GM23338 (cell line): Measurements from ENCODE around the gene GALM. TPM values are rescaled to one million over a fixed set of nuclear protein-coding genes. Genes with fewer than 3 reads are reported as not detected.

Experiments
- ATAC-seq: fragments of 200-7000 bp; cut with Tn5 transposase; 3 replicates; pipeline ENCODE4 v1.9.1; 2020
- DNase-seq: peaks from one replicate; pipeline ENCODE4 v3.0.0-alpha.2; 2015; ENCODE audit warnings: low spot score
- H2AFZ ChIP-seq: fragments of 200-600 bp; sonication (generic); 2 replicates; pipeline ENCODE4 v1.8.0; 2016; ENCODE audit warnings: antibody characterized with exemption, mild to moderate bottlenecking, moderate library complexity
- H3F3A ChIP-seq: fragments of 200-600 bp; sonication (generic); replicated peaks from 2 replicates; pipeline ENCODE4 v1.8.0; 2017; ENCODE audit warnings: antibody characterized with exemption, mixed run types, low read depth
- H3K27ac ChIP-seq: fragments of 200-600 bp; sonication (generic); 2 replicates; pipeline ENCODE4 v1.6.1; 2016; ENCODE audit warnings: low read depth
- H3K27me3 ChIP-seq: fragments of 200-600 bp; sonication (generic); 2 replicates; pipeline ENCODE4 v1.8.0; 2016; ENCODE audit warnings: mild to moderate bottlenecking, mixed run types, moderate library complexity; ENCODE audit not compliant: insufficient read depth
- H3K36me3 ChIP-seq: fragments of 200-600 bp; sonication (generic); 2 replicates; pipeline ENCODE4 v1.8.0; 2016; ENCODE audit warnings: mild to moderate bottlenecking; ENCODE audit not compliant: insufficient read depth
- H3K4me1 ChIP-seq: fragments of 200-600 bp; sonication (generic); 2 replicates; pipeline ENCODE4 v1.8.0; 2016; ENCODE audit warnings: mild to moderate bottlenecking, moderate library complexity; ENCODE audit not compliant: insufficient read depth
- H3K4me2 ChIP-seq: fragments of 200-600 bp; sonication (generic); 2 replicates; pipeline ENCODE4 v1.7.1; 2017; ENCODE audit warnings: mixed run types
- H3K4me3 ChIP-seq: fragments of 200-600 bp; sonication (generic); 2 replicates; pipeline ENCODE4 v1.6.1; 2016; ENCODE audit warnings: mixed run types
- H3K79me2 ChIP-seq: fragments of 200-600 bp; sonication (generic); replicated peaks from 2 replicates; pipeline ENCODE4 v1.8.0; 2017; ENCODE audit warnings: mild to moderate bottlenecking; ENCODE audit not compliant: insufficient read depth
- H3K9me2 ChIP-seq: fragments of 200-600 bp; sonication (generic); 2 replicates; pipeline ENCODE4 v1.8.0; 2017; ENCODE audit not compliant: insufficient read depth
- H4K20me1 ChIP-seq: fragments of 200-600 bp; sonication (generic); replicated peaks from 2 replicates; pipeline ENCODE4 v1.8.0; 2017; ENCODE audit warnings: mild to moderate bottlenecking; ENCODE audit not compliant: insufficient read depth
- H3K27ac Mint-ChIP-seq: 2 replicates; pipeline ENCODE4 v1.8.0; 2020; ENCODE audit warnings: inconsistent platforms, mild to moderate bottlenecking, moderate library complexity, mixed read lengths
- H3K27me3 Mint-ChIP-seq: 3 replicates; pipeline ENCODE4 v1.8.0; 2022; ENCODE audit warnings: low read depth, mild to moderate bottlenecking, moderate library complexity, mixed read lengths, inconsistent platforms; ENCODE audit not compliant: insufficient read depth, poor library complexity
- H3K36me3 Mint-ChIP-seq: 3 replicates; pipeline ENCODE4 v1.8.0; 2021; ENCODE audit warnings: low read depth, mild to moderate bottlenecking, inconsistent platforms, moderate library complexity, mixed read lengths
- H3K4me1 Mint-ChIP-seq: 3 replicates; pipeline ENCODE4 v1.8.0; 2020; ENCODE audit warnings: mild to moderate bottlenecking, inconsistent platforms, mixed read lengths
- H3K4me3 Mint-ChIP-seq: 3 replicates; pipeline ENCODE4 v1.8.0; 2021; ENCODE audit warnings: moderate library complexity, mild to moderate bottlenecking, inconsistent platforms, mixed read lengths
- H3K9me3 Mint-ChIP-seq: 3 replicates; pipeline ENCODE4 v1.8.0; 2020; ENCODE audit warnings: moderate library complexity, mild to moderate bottlenecking, inconsistent platforms, mixed read lengths
- CREB1 ChIP-seq: fragments of 250-450 bp; sonication (Bioruptor Pico); IDR thresholded peaks from 2 replicates; pipeline ENCODE4 v1.5.0; 2020; ENCODE audit warnings: low read depth, mild to moderate bottlenecking, moderate library complexity
- EZH2phosphoT487 ChIP-seq: fragments of 200-600 bp; sonication (generic); IDR thresholded peaks from one replicate; pipeline ENCODE4 v1.8.1; 2018; ENCODE audit warnings: antibody characterized with exemption; ENCODE audit not compliant: unreplicated experiment
- JUNB ChIP-seq: IDR thresholded peaks from one replicate; pipeline ENCODE4 v1.6.1; 2016; ENCODE audit warnings: antibody characterized with exemption; ENCODE audit not compliant: unreplicated experiment
- NANOG ChIP-seq: IDR thresholded peaks from 2 replicates; pipeline ENCODE4 v1.6.1; 2016; ENCODE audit warnings: antibody characterized with exemption, borderline replicate concordance
- POLR2AphosphoS5 ChIP-seq: IDR thresholded peaks from 2 replicates; pipeline ENCODE4 v1.6.1; 2016; ENCODE audit warnings: antibody characterized with exemption, low read depth
- STAT1 ChIP-seq: IDR thresholded peaks from one replicate; pipeline ENCODE4 v1.6.1; 2016; ENCODE audit warnings: antibody characterized with exemption; ENCODE audit not compliant: unreplicated experiment
- ZNF114 ChIP-seq: fragments of 250-450 bp; sonication (Bioruptor Pico); IDR thresholded peaks from 2 replicates; pipeline ENCODE4 v1.5.0; 2020; ENCODE audit warnings: mild to moderate bottlenecking, moderate library complexity
- polyA plus RNA-seq: library from polyadenylated mRNA; unstranded; fragments of >200 nt; fragmentation: Nextera tagmentation; extraction: Ambion mirVana; gene quantifications from 2 replicates; pipeline ENCODE4 v1.2.1, GENCODE V29; 2016
- total RNA-seq: library from RNA; depleted of rRNA; stranded (reverse); fragments of >200 nt; shearing (Covaris generic); gene quantifications from 2 replicates; pipeline ENCODE4 v1.2.3, GENCODE V29; 2014
- TF ChIP-seq, protein P1 (sequence below): IDR thresholded peaks from 2 replicates; pipeline ENCODE4 v1.6.1; 2016; ENCODE audit warnings: antibody characterized with exemption
- TF ChIP-seq, protein P2 (sequence below), 2 experiments: fragments of 200-600 bp in 1 of 2; sonication (generic) in 1 of 2; conservative IDR thresholded peaks; 2 replicates each; pipeline versions ENCODE4 v1.5.1 to v1.6.1; 2016 to 2017; ENCODE audit warnings: antibody characterized with exemption in 2 of 2, low read depth in 2 of 2, mild to moderate bottlenecking in 2 of 2, moderate library complexity in 1 of 2
- TF ChIP-seq, protein P3 (sequence below): IDR thresholded peaks from one replicate; pipeline ENCODE4 v1.6.1; 2018; ENCODE audit warnings: antibody characterized with exemption; ENCODE audit not compliant: unreplicated experiment

GALM gene
- total and polyA plus RNA-seq, 2 experiments from 2014 or later, result 9.3 to 21.6 TPM

DNA sequence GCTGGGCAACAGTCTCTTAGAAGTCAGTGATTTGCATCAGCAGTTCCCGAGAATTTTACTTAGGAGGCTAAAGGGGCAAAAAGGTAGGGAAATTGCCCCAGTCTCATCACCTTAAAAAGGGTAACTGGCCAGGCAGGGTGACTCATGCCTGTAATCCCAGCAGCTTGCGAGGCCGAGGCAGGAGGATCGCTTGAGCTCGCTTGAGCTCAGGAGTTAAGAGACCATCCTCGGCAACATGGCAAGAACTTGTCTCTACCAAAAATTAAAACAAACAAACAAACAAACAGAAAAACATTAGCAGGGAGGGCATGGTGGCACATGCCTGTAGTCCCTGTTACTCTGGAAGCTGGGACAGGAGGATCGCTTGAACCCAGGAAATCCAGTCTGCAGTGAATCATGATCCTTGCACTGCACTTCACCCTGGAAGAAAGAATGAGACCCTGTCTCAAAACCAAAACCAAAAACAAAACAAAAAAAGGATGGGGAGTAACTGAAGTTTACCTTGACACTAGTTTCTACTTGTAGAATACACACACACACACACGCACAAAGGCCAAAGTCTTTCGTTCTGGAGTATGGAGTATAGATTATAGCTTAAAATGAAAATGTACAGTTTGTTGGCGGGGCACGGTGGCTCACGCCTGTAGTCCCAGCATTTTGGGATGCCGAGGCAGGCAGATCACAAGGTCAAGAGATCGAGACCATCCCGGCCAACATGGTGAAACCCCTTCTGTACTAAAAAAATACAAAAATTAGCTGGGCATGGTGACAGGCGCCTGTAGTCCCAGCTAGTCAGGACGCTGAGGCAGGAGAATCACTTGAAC lies 109.4 kb downstream of the GALM start (continued):
- TF ChIP-seq, protein P1, sequence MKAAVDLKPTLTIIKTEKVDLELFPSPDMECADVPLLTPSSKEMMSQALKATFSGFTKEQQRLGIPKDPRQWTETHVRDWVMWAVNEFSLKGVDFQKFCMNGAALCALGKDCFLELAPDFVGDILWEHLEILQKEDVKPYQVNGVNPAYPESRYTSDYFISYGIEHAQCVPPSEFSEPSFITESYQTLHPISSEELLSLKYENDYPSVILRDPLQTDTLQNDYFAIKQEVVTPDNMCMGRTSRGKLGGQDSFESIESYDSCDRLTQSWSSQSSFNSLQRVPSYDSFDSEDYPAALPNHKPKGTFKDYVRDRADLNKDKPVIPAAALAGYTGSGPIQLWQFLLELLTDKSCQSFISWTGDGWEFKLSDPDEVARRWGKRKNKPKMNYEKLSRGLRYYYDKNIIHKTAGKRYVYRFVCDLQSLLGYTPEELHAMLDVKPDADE, result no peak
- TF ChIP-seq STAT1 (no peak), JUNB (no peak), EZH2phosphoT487 (no peak)

DNA sequence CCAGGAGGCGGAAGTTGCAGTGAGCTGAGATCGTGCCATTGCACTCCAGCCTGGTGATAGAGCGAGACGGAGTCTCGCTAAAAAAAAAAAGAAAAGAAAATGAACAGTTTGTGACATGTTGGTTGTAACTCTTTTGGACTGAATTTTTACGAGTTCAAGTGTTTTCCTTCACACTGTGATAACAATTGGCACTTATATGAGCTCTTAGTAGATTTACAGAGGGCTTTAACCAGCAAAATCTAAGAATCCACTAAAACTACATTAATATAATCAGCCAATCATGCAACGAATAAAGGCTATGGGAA lies 110.0 kb downstream of the GALM start:
- H3K4me1 ChIP-seq, result peaks cover 4% of the 10 kb centered on the region; the same call in 1 of the 2 replicates
- H3K27me3 ChIP-seq, result no peaks in the 10 kb centered on the region
- TF ChIP-seq NANOG, result no peak
- TF ChIP-seq, protein P2, sequence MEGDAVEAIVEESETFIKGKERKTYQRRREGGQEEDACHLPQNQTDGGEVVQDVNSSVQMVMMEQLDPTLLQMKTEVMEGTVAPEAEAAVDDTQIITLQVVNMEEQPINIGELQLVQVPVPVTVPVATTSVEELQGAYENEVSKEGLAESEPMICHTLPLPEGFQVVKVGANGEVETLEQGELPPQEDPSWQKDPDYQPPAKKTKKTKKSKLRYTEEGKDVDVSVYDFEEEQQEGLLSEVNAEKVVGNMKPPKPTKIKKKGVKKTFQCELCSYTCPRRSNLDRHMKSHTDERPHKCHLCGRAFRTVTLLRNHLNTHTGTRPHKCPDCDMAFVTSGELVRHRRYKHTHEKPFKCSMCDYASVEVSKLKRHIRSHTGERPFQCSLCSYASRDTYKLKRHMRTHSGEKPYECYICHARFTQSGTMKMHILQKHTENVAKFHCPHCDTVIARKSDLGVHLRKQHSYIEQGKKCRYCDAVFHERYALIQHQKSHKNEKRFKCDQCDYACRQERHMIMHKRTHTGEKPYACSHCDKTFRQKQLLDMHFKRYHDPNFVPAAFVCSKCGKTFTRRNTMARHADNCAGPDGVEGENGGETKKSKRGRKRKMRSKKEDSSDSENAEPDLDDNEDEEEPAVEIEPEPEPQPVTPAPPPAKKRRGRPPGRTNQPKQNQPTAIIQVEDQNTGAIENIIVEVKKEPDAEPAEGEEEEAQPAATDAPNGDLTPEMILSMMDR (conservative IDR thresholded peaks at IDR 0.05; ENCODE audit: low read depth in 2 of 2), result no peak
- TF ChIP-seq, protein P1, result no peak
- no peak for TF ChIP-seq JUNB
- no peak for TF ChIP-seq ZNF114 (CRISPR knock-in tag)
- no peak for TF ChIP-seq CREB1 (CRISPR knock-in tag)
- no peak overlapping the region for H2AFZ ChIP-seq
- ATAC-seq, result no peak
- Mint-ChIP-seq H3K27ac (no peak overlapping the region), H3K36me3 (peaks cover 7% of the 10 kb centered on the region; the same call in 2 of the 3 replicates), H3K4me3 (no peak overlapping the region), H3K4me1 (no peaks in the 10 kb centered on the region), H3K9me3 (no peaks in the 10 kb centered on the region), H3K27me3 (peaks cover 7% of the 10 kb centered on the region)
- 0 out of 2 replicates have a peak, but pooled peaks cover 8% of the 10 kb centered on the region for H3K79me2 ChIP-seq
- H3K9me2 ChIP-seq, result no peaks in the 10 kb centered on the region
- H4K20me1 ChIP-seq, result no peaks in the 10 kb centered on the region
- no peaks in the 10 kb centered on the region for H3K36me3 ChIP-seq
- H3F3A ChIP-seq, result no peaks in the 10 kb centered on the region
- H3K4me3 ChIP-seq, result no peak overlapping the region
- no peak overlapping the region for H3K4me2 ChIP-seq
- no peak for DNase-seq
- H3K27ac ChIP-seq, result no peak overlapping the region

DNA sequence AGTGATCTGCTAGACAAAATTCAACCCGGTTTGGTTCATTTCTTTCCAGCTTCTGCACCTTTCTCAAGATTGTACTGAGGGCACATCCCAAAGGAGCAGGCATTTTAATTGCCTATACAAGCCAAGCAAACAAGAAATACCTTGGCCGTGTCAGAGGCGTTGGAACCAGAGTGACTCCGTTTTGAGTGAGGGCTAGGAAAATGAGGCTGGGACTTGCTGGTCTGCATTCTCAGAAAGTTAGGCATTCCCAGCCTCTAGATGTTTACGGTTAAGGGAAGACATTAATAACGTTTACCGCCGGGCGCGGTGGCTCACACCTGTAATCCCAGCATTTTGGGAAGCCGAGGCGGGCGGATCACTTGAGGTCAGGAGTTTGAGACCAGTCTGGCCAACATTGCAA lies 110.6 kb downstream of the GALM start:
- TF ChIP-seq, protein P3, sequence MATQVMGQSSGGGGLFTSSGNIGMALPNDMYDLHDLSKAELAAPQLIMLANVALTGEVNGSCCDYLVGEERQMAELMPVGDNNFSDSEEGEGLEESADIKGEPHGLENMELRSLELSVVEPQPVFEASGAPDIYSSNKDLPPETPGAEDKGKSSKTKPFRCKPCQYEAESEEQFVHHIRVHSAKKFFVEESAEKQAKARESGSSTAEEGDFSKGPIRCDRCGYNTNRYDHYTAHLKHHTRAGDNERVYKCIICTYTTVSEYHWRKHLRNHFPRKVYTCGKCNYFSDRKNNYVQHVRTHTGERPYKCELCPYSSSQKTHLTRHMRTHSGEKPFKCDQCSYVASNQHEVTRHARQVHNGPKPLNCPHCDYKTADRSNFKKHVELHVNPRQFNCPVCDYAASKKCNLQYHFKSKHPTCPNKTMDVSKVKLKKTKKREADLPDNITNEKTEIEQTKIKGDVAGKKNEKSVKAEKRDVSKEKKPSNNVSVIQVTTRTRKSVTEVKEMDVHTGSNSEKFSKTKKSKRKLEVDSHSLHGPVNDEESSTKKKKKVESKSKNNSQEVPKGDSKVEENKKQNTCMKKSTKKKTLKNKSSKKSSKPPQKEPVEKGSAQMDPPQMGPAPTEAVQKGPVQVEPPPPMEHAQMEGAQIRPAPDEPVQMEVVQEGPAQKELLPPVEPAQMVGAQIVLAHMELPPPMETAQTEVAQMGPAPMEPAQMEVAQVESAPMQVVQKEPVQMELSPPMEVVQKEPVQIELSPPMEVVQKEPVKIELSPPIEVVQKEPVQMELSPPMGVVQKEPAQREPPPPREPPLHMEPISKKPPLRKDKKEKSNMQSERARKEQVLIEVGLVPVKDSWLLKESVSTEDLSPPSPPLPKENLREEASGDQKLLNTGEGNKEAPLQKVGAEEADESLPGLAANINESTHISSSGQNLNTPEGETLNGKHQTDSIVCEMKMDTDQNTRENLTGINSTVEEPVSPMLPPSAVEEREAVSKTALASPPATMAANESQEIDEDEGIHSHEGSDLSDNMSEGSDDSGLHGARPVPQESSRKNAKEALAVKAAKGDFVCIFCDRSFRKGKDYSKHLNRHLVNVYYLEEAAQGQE, result no peak
- TF ChIP-seq, protein P1, result no peak
- TF ChIP-seq STAT1, result no peak
- TF ChIP-seq JUNB, result no peak
- no peak for TF ChIP-seq POLR2AphosphoS5
- TF ChIP-seq CREB1 (CRISPR knock-in tag), result no peak
- TF ChIP-seq ZNF114 (CRISPR knock-in tag), result no peak
- no peak for TF ChIP-seq EZH2phosphoT487
- Histone ChIP-seq H3K4me2 (no peak overlapping the region), H3K27me3 (no peaks in the 10 kb centered on the region), H3K79me2 (0 out of 2 replicates have a peak, but pooled peaks cover 8% of the 10 kb centered on the region), H2AFZ (peak overlapping the region; percentile 78), H3K4me3 (no peak overlapping the region), H3F3A (no peaks in the 10 kb centered on the region), H3K4me1 (peaks cover 4% of the 10 kb centered on the region; the same call in 1 of the 2 replicates), H3K9me2 (no peaks in the 10 kb centered on the region), H4K20me1 (no peaks in the 10 kb centered on the region), H3K27ac (no peak overlapping the region), H3K36me3 (0 out of 2 replicates have a peak, but pooled peaks cover 6% of the 10 kb centered on the region)
- Mint-ChIP-seq H3K27ac (no peak overlapping the region), H3K9me3 (no peaks in the 10 kb centered on the region), H3K4me3 (no peak overlapping the region), H3K36me3 (peaks cover 14% of the 10 kb centered on the region), H3K27me3 (peaks cover 10% of the 10 kb centered on the region), H3K4me1 (no peaks in the 10 kb centered on the region)
- DNase-seq (no peak), ATAC-seq (no peak)
